A549 (cell line): Measurements from ENCODE around the gene MCM8. TPM values are rescaled to one million over a fixed set of nuclear protein-coding genes. Genes with fewer than 3 reads are reported as not detected.

Experiments used
- ATAC-seq, 2 experiments: fragments of 200-7000 bp in 1 of 2; fragments of >200 bp in 1 of 2; cut with Nextera tagmentation in 1 of 2; cut with Tn5 transposase in 1 of 2; 3 replicates each; pipeline versions ENCODE4 v1.8.0 to v1.9.1; 2018 to 2020; ENCODE audit warnings: mild to moderate bottlenecking in 1 of 2, moderate library complexity in 1 of 2
- CTCF ChIA-PET: fragments of 300-600 bp; sonication (Branson Sonifier 250); formaldehyde crosslinking; extraction: SDS; loops from one replicate; lab custom pipeline; 2021; ENCODE audit warnings: antibody characterized with exemption, inconsistent platforms; lab: Yijun Ruan, JAX
- POLR2A ChIA-PET: fragments of 350-600 bp; formaldehyde crosslinking; extraction: SDS; loops from one replicate; lab custom pipeline; 2021; ENCODE audit warnings: antibody characterized with exemption, inconsistent platforms; lab: Yijun Ruan, JAX
- DNase-seq, 2 experiments: peaks; one replicate each; pipeline versions ENCODE4 v3.0.0 to v3.0.0-alpha.2; 2011 to 2016; ENCODE audit warnings: low read depth in 1 of 2, low spot score in 1 of 2
- FAIRE-seq: peaks from 2 replicates; lab custom pipeline; 2011; peaks lifted over from hg19 to GRCh38; lab: Jason Lieb, UNC
- H3K27ac ChIP-seq, 2 experiments: fragments of >200 bp; sonication (Bioruptor Twin); formaldehyde crosslinking; 3 replicates each; pipeline ENCODE4 v1.5.1; 2016 to 2017
- H3K4me1 ChIP-seq: fragments of >200 bp; sonication (Bioruptor Twin); formaldehyde crosslinking; 3 replicates; pipeline ENCODE4 v1.6.1; 2016
- H3K4me2 ChIP-seq: fragments of >200 bp; sonication (Bioruptor Twin); formaldehyde crosslinking; 3 replicates; pipeline ENCODE4 v1.6.1; 2016
- H3K4me3 ChIP-seq: fragments of >200 bp; sonication (Bioruptor Twin); formaldehyde crosslinking; 3 replicates; pipeline ENCODE4 v1.5.1; 2016
- H3K9me3 ChIP-seq: fragments of >200 bp; sonication (Bioruptor Twin); formaldehyde crosslinking; 3 replicates; pipeline ENCODE4 v1.6.1; 2016
- BHLHE40 ChIP-seq: IDR thresholded peaks from 2 replicates; pipeline ENCODE4 v1.6.1; 2012; ENCODE audit warnings: low read depth, low read length, inconsistent platforms
- EHMT2 ChIP-seq: fragments of 200-600 bp; sonication (generic); IDR thresholded peaks from 2 replicates; pipeline ENCODE4 v1.6.1; 2016; ENCODE audit warnings: antibody characterized with exemption, low read depth, mild to moderate bottlenecking, moderate library complexity
- EP300 ChIP-seq, 2 experiments: fragments of >200 bp; sonication (Bioruptor Twin); formaldehyde crosslinking; IDR thresholded peaks; 2 replicates in 1 of 2; 3 replicates in 1 of 2; pipeline ENCODE4 v1.6.1; 2016 to 2017
- FOSL2 ChIP-seq, 2 experiments: fragments of 450-650 bp in 1 of 2; fragments of >200 bp in 1 of 2; sonication (Bioruptor Twin) in 1 of 2; formaldehyde crosslinking; IDR thresholded peaks; 2 replicates each; pipeline versions ENCODE4 v1.5.0 to v1.6.1; 2016 to 2020; ENCODE audit warnings: mild to moderate bottlenecking in 1 of 2, moderate library complexity in 1 of 2
- GATA3 ChIP-seq: IDR thresholded peaks from 2 replicates; pipeline ENCODE4 v1.6.1; 2012; ENCODE audit warnings: borderline replicate concordance
- HEYL ChIP-seq: fragments of 250-450 bp; sonication (Bioruptor Pico); IDR thresholded peaks from 2 replicates; pipeline ENCODE4 v1.8.0; 2021; ENCODE audit warnings: mild to moderate bottlenecking, moderate library complexity
- HOXB5 ChIP-seq: fragments of 250-450 bp; sonication (Bioruptor Pico); IDR thresholded peaks from 2 replicates; pipeline ENCODE4 v1.5.0; 2020; ENCODE audit warnings: mild to moderate bottlenecking, moderate library complexity
- MAZ ChIP-seq: fragments of 150-350 bp; IDR thresholded peaks from 2 replicates; pipeline ENCODE4 v1.6.1; 2014; ENCODE audit warnings: antibody characterized with exemption, low read depth, low read length, borderline replicate concordance
- NPAS2 ChIP-seq: fragments of 250-450 bp; sonication (Bioruptor Pico); IDR thresholded peaks from 2 replicates; pipeline ENCODE4 v1.8.0; 2022; ENCODE audit warnings: mild to moderate bottlenecking, moderate library complexity, borderline replicate concordance
- POLR2A ChIP-seq: IDR thresholded peaks from 2 replicates; pipeline ENCODE4 v1.6.1; 2012; ENCODE audit warnings: mild to moderate bottlenecking, low read length
- RAD21 ChIP-seq, 2 experiments: fragments of >200 bp in 1 of 2; sonication (Bioruptor Twin) in 1 of 2; formaldehyde crosslinking in 1 of 2; IDR thresholded peaks in 1 of 2; conservative IDR thresholded peaks in 1 of 2; 2 replicates in 1 of 2; 3 replicates in 1 of 2; pipeline ENCODE4 v1.6.1; 2012 to 2018; ENCODE audit warnings: inconsistent platforms in 1 of 2
- RCOR1 ChIP-seq: fragments of 150-350 bp; IDR thresholded peaks from 2 replicates; pipeline ENCODE4 v1.6.1; 2014; ENCODE audit warnings: antibody characterized with exemption, low read length, low read depth
- RNF2 ChIP-seq: fragments of 200-600 bp; sonication (generic); IDR thresholded peaks from 2 replicates; pipeline ENCODE4 v1.6.1; 2016; ENCODE audit warnings: low read depth, mild to moderate bottlenecking, antibody characterized with exemption, moderate library complexity, borderline replicate concordance
- SMC3 ChIP-seq: fragments of >200 bp; sonication (Bioruptor Twin); formaldehyde crosslinking; IDR thresholded peaks from 3 replicates; pipeline ENCODE4 v1.6.1; 2018; ENCODE audit warnings: inconsistent platforms
- SREBF2 ChIP-seq: fragments of 450-650 bp; IDR thresholded peaks from 2 replicates; pipeline ENCODE4 v1.6.1; 2014; ENCODE audit warnings: mild to moderate bottlenecking, moderate library complexity
- TFCP2L1 ChIP-seq: fragments of 250-450 bp; sonication (Bioruptor Pico); IDR thresholded peaks from 2 replicates; pipeline ENCODE4 v1.5.0; 2021; ENCODE audit warnings: mild to moderate bottlenecking
- ZC3H11A ChIP-seq: fragments of 450-650 bp; IDR thresholded peaks from 2 replicates; pipeline ENCODE4 v1.6.1; 2014; ENCODE audit warnings: antibody characterized with exemption, mild to moderate bottlenecking
- ZFP36 ChIP-seq: fragments of 450-650 bp; IDR thresholded peaks from 2 replicates; pipeline ENCODE4 v1.6.1; 2014; ENCODE audit warnings: borderline replicate concordance; ENCODE audit not compliant: partially characterized antibody
- WGBS: methylation state at CpG from one replicate; pipeline ENCODE4 v1.1.6; 2017; ENCODE audit errors: missing lambda C conversion rate; 5-methylcytosine and 5-hydroxymethylcytosine counted together
- polyA plus RNA-seq, 4 experiments: library from polyadenylated mRNA; depleted of rRNA in 3 of 4; stranded (reverse); fragments of >200 nt; fragmentation: RNase III in 1 of 4; extraction: RNeasy Plus Mini Kit Qiagen cat#74134 plus additional on column Dnase treatment in 1 of 4; gene quantifications; 2 replicates in 3 of 4; 3 replicates in 1 of 4; pipeline ENCODE4 v1.2.3, GENCODE V29; 2011 to 2017
- TF ChIP-seq, protein P1 (sequence below): fragments of 200-600 bp; sonication (generic); IDR thresholded peaks from 2 replicates; pipeline ENCODE4 v1.6.1; 2016; ENCODE audit warnings: antibody characterized with exemption, mild to moderate bottlenecking, moderate library complexity
- TF ChIP-seq, protein P2 (sequence below): fragments of >200 bp; sonication (Bioruptor Twin); formaldehyde crosslinking; IDR thresholded peaks from 3 replicates; pipeline ENCODE4 v1.5.1; 2016
- TF ChIP-seq, protein P3 (sequence below): fragments of >200 bp; sonication (Bioruptor Twin); formaldehyde crosslinking; IDR thresholded peaks from 2 replicates; pipeline ENCODE4 v1.6.1; 2016
- TF ChIP-seq, protein P4 (sequence below): fragments of 250-450 bp; sonication (Bioruptor Pico); IDR thresholded peaks from 2 replicates; pipeline ENCODE4 v1.5.0; 2020; ENCODE audit warnings: low read depth, mild to moderate bottlenecking, moderate library complexity
- TF ChIP-seq, protein P5 (sequence below): IDR thresholded peaks from 2 replicates; pipeline ENCODE4 v1.6.1; 2012

The MCM8 gene
- polyA plus RNA-seq, 2 of the 4 experiments (the other 2 are of a cell fraction), result 33.9 to 36.1 TPM

DNA sequence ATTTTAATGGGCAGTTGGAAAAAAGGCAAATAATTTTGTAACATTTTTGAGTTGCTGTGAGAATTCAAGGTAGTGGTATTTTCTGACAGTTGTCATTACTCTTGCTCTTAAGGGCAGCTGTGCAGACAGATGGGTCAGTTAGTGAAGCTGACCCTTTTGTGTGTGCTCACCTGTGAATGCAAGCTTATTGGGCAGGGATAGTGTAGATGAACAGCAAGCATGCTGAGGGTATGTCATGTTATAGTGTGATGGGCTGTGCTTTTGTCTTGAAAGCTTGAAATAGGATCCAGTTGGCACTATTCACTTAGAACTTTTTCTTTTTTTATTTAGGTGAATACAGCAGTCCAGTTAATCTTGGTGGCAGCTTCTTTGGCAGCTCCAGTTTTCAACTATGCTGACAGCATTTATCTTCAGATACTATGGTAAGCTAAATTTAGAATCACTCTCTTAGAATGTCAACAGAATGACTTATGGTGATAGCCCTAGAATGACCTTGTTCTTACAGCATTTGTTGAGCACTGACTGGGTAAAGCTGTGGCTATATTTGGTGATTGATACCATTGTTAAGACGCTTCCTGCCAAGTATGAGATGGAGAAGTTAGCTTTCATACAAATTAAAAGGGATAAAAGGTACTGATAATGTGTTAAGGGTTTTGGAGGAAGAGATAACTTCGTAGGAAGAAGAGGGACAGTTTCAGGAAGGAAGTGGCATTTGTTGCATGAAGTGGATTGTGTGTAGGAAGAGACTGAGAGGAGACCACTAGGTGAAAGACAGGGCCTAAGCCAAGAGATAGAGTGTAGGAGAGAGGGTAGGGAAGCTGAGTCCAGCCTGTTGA lies 83.9 kb downstream of the MCM8 start (continued):
- TF ChIP-seq, protein P1, sequence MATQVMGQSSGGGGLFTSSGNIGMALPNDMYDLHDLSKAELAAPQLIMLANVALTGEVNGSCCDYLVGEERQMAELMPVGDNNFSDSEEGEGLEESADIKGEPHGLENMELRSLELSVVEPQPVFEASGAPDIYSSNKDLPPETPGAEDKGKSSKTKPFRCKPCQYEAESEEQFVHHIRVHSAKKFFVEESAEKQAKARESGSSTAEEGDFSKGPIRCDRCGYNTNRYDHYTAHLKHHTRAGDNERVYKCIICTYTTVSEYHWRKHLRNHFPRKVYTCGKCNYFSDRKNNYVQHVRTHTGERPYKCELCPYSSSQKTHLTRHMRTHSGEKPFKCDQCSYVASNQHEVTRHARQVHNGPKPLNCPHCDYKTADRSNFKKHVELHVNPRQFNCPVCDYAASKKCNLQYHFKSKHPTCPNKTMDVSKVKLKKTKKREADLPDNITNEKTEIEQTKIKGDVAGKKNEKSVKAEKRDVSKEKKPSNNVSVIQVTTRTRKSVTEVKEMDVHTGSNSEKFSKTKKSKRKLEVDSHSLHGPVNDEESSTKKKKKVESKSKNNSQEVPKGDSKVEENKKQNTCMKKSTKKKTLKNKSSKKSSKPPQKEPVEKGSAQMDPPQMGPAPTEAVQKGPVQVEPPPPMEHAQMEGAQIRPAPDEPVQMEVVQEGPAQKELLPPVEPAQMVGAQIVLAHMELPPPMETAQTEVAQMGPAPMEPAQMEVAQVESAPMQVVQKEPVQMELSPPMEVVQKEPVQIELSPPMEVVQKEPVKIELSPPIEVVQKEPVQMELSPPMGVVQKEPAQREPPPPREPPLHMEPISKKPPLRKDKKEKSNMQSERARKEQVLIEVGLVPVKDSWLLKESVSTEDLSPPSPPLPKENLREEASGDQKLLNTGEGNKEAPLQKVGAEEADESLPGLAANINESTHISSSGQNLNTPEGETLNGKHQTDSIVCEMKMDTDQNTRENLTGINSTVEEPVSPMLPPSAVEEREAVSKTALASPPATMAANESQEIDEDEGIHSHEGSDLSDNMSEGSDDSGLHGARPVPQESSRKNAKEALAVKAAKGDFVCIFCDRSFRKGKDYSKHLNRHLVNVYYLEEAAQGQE, result no peak
- TF ChIP-seq SMC3 (no peak), ZC3H11A (no peak), MAZ (no peak), RCOR1 (no peak), NPAS2 (CRISPR knock-in tag) (no peak), TFCP2L1 (CRISPR knock-in tag) (no peak), EP300 (IDR thresholded peaks at IDR 0.05) (no peak)
- TF ChIP-seq, protein P2, sequence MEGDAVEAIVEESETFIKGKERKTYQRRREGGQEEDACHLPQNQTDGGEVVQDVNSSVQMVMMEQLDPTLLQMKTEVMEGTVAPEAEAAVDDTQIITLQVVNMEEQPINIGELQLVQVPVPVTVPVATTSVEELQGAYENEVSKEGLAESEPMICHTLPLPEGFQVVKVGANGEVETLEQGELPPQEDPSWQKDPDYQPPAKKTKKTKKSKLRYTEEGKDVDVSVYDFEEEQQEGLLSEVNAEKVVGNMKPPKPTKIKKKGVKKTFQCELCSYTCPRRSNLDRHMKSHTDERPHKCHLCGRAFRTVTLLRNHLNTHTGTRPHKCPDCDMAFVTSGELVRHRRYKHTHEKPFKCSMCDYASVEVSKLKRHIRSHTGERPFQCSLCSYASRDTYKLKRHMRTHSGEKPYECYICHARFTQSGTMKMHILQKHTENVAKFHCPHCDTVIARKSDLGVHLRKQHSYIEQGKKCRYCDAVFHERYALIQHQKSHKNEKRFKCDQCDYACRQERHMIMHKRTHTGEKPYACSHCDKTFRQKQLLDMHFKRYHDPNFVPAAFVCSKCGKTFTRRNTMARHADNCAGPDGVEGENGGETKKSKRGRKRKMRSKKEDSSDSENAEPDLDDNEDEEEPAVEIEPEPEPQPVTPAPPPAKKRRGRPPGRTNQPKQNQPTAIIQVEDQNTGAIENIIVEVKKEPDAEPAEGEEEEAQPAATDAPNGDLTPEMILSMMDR, result no peak
- TF ChIP-seq, protein P3, sequence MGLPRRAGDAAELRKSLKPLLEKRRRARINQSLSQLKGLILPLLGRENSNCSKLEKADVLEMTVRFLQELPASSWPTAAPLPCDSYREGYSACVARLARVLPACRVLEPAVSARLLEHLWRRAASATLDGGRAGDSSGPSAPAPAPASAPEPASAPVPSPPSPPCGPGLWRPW, result no peak
- TF ChIP-seq, protein P4, sequence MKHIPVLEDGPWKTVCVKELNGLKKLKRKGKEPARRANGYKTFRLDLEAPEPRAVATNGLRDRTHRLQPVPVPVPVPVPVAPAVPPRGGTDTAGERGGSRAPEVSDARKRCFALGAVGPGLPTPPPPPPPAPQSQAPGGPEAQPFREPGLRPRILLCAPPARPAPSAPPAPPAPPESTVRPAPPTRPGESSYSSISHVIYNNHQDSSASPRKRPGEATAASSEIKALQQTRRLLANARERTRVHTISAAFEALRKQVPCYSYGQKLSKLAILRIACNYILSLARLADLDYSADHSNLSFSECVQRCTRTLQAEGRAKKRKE, result no peak

DNA sequence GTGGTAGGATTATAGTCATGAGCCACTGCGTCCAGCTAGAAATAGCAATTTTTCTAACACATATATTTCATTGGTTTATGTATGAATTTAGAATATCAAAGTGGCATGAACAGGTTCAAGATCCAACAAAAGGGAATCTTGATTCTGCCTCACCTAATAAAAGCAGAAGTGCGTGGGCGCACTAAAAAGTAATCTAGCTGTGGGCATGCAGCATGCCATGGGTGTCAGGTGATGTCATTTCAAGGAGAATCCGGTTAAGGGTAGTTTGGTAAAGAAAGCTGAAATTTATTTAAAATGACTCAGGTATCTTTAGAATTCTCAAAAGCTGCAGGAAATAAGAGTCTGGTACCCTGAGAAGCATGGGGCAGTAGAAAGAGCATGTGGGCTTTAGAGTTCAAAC lies 85.8 kb downstream of the MCM8 start:
- no peak for DNase-seq
- ATAC-seq, result no peak
- POLR2A ChIA-PET, result no interaction called here
- no peak for FAIRE-seq
- 94% methylated on average over 4 of the region's 4 CpGs for WGBS
- CTCF ChIA-PET, result interaction anchor here (1.2 kb wide), 1 partner anchor 42 kb away, joined by 3 read pairs; no protein-coding TSS in a partner anchor
- no peaks in the 10 kb centered on the region for H3K4me1 ChIP-seq
- H3K27ac ChIP-seq, result no peak overlapping the region
- H3K9me3 ChIP-seq, result no peaks in the 10 kb centered on the region
- H3K4me3 ChIP-seq, result no peak overlapping the region
- H3K4me2 ChIP-seq, result no peak overlapping the region
- TF ChIP-seq RNF2 (no peak), FOSL2 (IDR thresholded peaks at IDR 0.05) (no peak), FOSL2 (CRISPR knock-in tag; IDR thresholded peaks at IDR 0.05) (no peak), ZFP36 (no peak), HEYL (CRISPR knock-in tag) (no peak), GATA3 (no peak), EP300 (IDR thresholded peaks at IDR 0.05) (no peak), HOXB5 (CRISPR knock-in tag) (no peak), POLR2A (no peak), SREBF2 (no peak), BHLHE40 (no peak), RAD21 (conservative IDR thresholded peaks at IDR 0.05 in 1 of 2, IDR thresholded peaks at IDR 0.05 in 1 of 2) (no peak), EHMT2 (no peak)
- TF ChIP-seq, protein P2, result no peak
- TF ChIP-seq, protein P5, sequence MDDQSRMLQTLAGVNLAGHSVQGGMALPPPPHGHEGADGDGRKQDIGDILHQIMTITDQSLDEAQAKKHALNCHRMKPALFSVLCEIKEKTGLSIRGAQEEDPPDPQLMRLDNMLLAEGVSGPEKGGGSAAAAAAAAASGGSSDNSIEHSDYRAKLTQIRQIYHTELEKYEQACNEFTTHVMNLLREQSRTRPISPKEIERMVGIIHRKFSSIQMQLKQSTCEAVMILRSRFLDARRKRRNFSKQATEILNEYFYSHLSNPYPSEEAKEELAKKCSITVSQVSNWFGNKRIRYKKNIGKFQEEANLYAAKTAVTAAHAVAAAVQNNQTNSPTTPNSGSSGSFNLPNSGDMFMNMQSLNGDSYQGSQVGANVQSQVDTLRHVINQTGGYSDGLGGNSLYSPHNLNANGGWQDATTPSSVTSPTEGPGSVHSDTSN, result no peak
- TF ChIP-seq, protein P1, result no peak
